Type B pancreatic cell (in vitro differentiated cells): Measurements from ENCODE around the gene LRRN3. TPM values are rescaled to one million over a fixed set of nuclear protein-coding genes. Genes with fewer than 3 reads are reported as not detected.

ENCODE experiments used
- DNase-seq: peaks from one replicate; pipeline ENCODE4 v3.0.0; 2021; ENCODE audit warnings: mixed read lengths; ENCODE audit not compliant: unreplicated experiment; ENCODE audit errors: extremely low spot score
- H3K27ac Mint-ChIP-seq: 2 replicates; pipeline ENCODE4 v1.8.0; 2021; ENCODE audit warnings: mild to moderate bottlenecking, mixed read lengths
- H3K27me3 Mint-ChIP-seq: 2 replicates; pipeline ENCODE4 v1.8.0; 2021; ENCODE audit warnings: mixed read lengths
- H3K36me3 Mint-ChIP-seq: 2 replicates; pipeline ENCODE4 v1.8.0; 2021; ENCODE audit warnings: mixed read lengths
- H3K4me1 Mint-ChIP-seq: one replicate; pipeline ENCODE4 v1.8.0; 2021; ENCODE audit warnings: mixed read lengths; ENCODE audit not compliant: unreplicated experiment
- H3K4me3 Mint-ChIP-seq: 2 replicates; pipeline ENCODE4 v1.8.0; 2021; ENCODE audit warnings: mild to moderate bottlenecking, mixed read lengths
- H3K9me3 Mint-ChIP-seq: 2 replicates; pipeline ENCODE4 v1.8.0; 2021; ENCODE audit warnings: mixed read lengths
- CTCF ChIP-seq: fragments of 200-600 bp; sonication (generic); conservative IDR thresholded peaks from 2 replicates; pipeline ENCODE4 v1.5.0; 2021; ENCODE audit warnings: antibody characterized with exemption, mild to moderate bottlenecking
- total RNA-seq: library from RNA; stranded (reverse); gene quantifications from 2 replicates; pipeline ENCODE4 v1.2.1, GENCODE V29; 2021; ENCODE audit warnings: low replicate concordance

The LRRN3 gene
- total RNA-seq, 1 donor from 2014 or later: 12.9 TPM

GRCh38 chr7:111113263-111114017 lies 22.5 kb downstream of the LRRN3 start:
- no peak for TF ChIP-seq CTCF
- no peak for DNase-seq
- H3K36me3 Mint-ChIP-seq: peaks cover 3% of the 10 kb centered on the region
- H3K4me1 Mint-ChIP-seq: peaks cover 7% of the 10 kb centered on the region
- H3K27ac Mint-ChIP-seq: no peak overlapping the region
- no peaks in the 10 kb centered on the region for H3K27me3 Mint-ChIP-seq
- no peaks in the 10 kb centered on the region for H3K9me3 Mint-ChIP-seq
- H3K4me3 Mint-ChIP-seq: no peak overlapping the region

DNA sequence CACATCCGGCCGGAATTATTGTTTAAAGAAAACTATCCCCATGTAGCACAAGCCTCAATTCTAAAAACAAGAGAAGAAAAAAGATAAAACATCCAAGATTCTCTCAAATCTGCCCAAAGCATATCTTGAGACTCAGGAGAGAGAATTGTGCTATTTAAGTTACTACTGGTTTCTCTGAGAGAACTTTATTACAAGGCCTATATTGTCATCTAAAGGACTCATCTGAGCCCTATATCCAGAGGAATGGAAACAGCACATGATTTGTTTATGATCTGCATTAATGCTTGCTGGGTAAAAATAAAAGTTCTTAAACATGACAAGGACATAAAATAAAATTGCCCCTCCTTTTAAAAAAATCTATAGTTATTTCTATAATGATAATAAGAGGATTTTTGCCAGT lies 25.0 kb downstream of the LRRN3 start:
- Mint-ChIP-seq H3K27me3 (no peaks in the 10 kb centered on the region), H3K9me3 (peaks cover 3% of the 10 kb centered on the region), H3K4me1 (peaks cover 7% of the 10 kb centered on the region), H3K27ac (no peak overlapping the region), H3K4me3 (no peak overlapping the region), H3K36me3 (peaks cover 3% of the 10 kb centered on the region)
- no peak for TF ChIP-seq CTCF
- no peak for DNase-seq

- TF ChIP-seq CTCF: no peak
- no peaks in the 10 kb centered on the region for H3K9me3 Mint-ChIP-seq
- H3K27me3 Mint-ChIP-seq: no peaks in the 10 kb centered on the region
- DNase-seq: no peak
- no peak overlapping the region for H3K4me3 Mint-ChIP-seq
- no peak overlapping the region for H3K27ac Mint-ChIP-seq
- H3K4me1 Mint-ChIP-seq: no peaks in the 10 kb centered on the region
- H3K36me3 Mint-ChIP-seq: no peaks in the 10 kb centered on the region
These were observed 36.1 kb downstream of the LRRN3 start for GRCh38 chr7:111126987-111127386.

DNA sequence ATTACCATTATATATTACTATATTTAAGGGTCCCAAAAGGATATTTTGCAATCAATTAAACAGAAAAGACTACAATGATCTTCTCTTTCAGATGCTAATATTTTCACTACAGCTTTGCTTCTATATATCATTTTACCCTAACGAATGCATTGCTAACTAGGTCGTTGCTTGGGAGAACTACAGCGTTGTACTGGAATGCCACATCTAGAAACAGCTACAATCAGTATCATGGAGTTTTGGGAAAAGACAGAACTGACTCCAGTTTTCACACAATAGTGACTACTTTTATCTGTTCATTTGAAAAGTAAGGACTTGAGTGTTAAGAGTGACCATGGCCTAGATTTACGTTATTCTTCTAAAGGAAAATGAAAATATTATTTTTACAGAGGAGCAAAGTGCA lies 38.5 kb downstream of the LRRN3 start:
- DNase-seq: no peak
- no peaks in the 10 kb centered on the region for H3K27me3 Mint-ChIP-seq
- no peak overlapping the region for H3K4me3 Mint-ChIP-seq
- no peaks in the 10 kb centered on the region for H3K9me3 Mint-ChIP-seq
- TF ChIP-seq CTCF: no peak
- no peaks in the 10 kb centered on the region for H3K4me1 Mint-ChIP-seq
- no peak overlapping the region for H3K27ac Mint-ChIP-seq
- no peaks in the 10 kb centered on the region for H3K36me3 Mint-ChIP-seq

DNA sequence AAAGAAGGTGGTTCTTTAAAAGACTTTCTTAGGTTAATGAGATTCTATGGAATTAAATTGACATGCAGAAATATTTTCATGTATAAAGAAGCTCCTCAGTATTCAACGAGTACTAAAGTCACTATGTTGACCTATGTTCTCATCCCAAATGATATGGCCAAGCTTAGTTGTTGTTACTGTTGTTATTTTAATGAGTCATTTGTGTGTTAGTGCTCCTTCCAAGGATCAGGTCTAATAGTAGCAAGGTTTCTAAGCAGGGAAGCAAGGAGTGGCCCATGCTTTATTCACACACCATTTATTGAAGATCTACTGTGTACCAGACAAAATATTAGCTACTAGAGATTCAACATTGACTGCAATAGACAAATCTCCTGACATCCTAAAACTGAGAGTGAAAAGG lies 41.9 kb downstream of the LRRN3 start:
- TF ChIP-seq CTCF: no peak
- H3K27ac Mint-ChIP-seq: no peak overlapping the region
- no peaks in the 10 kb centered on the region for H3K4me1 Mint-ChIP-seq
- H3K27me3 Mint-ChIP-seq: no peaks in the 10 kb centered on the region
- H3K4me3 Mint-ChIP-seq: no peak overlapping the region
- no peaks in the 10 kb centered on the region for H3K9me3 Mint-ChIP-seq
- no peak for DNase-seq
- no peaks in the 10 kb centered on the region for H3K36me3 Mint-ChIP-seq
